GM12801 (cell line): ENCODE measurements around the gene DMTF1.

Experiments
- CTCF ChIP-seq: IDR thresholded peaks from one replicate; pipeline ENCODE4 v1.5.1; 2011; ENCODE audit warnings: control low read depth; ENCODE audit not compliant: insufficient read length; ENCODE audit errors: extremely low read depth

The DMTF1 gene

GRCh38 chr7:87199700-87200450 is 47.6 kb downstream of the DMTF1 start:
- no peak for TF ChIP-seq CTCF

- no peak for TF ChIP-seq CTCF
Observed at GRCh38 chr7:87202208-87202607, 50.0 kb downstream of the DMTF1 start.

- no peak for TF ChIP-seq CTCF
Observed at GRCh38 chr7:87202705-87203104, 50.5 kb downstream of the DMTF1 start.

GRCh38 chr7:87204933-87205332 is 52.7 kb downstream of the DMTF1 start:
- no peak for TF ChIP-seq CTCF

GRCh38 chr7:87206361-87206760 is 54.1 kb downstream of the DMTF1 start:
- TF ChIP-seq CTCF, result no peak

- no peak for TF ChIP-seq CTCF
Observed at GRCh38 chr7:87209295-87209924, 57.2 kb downstream of the DMTF1 start.

- no peak for TF ChIP-seq CTCF
Observed at GRCh38 chr7:87210506-87210905, 58.3 kb downstream of the DMTF1 start.
